ENCODE results near the gene KIZ.

Gene KIZ

DNA sequence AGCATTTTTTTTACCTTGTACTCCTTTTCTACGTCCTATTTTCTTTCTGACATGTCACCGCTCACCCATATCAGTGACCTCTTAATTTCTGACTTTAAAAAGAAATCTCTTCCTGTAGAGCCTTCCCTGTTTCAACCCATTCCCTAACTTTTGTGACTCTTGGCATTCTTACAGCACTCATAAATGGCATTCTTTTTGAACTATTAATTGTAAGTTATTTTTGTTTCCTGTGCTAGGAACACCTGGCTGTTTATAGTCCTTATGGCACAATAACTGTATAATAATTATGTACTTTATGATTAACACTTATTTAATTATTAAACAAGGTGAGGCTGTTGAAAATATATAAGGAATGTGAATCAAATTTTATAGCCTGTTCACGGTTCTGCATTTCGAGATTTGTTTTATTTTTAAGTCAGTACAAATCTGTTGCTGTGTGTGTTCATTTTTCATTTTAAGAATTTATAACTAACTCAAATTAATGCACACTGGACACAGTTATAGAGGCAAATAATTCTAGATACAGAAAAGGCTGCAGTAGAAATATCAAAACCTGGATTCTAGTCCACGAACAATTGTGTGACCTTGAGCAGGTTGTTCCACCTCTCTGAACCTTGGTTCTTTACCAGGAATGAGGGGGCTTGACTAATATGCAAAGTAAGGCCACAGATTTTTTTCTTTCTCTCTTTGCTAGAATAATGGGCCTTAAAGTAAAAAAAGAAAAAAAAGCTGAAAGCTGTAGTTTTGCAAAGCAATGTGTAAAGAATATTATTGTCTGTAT is 1.5 kb downstream of the KIZ start:
- no peak overlapping the region for H3K4me3 ChIP-seq (ENCODE audit: low read depth, low read length)

DNA sequence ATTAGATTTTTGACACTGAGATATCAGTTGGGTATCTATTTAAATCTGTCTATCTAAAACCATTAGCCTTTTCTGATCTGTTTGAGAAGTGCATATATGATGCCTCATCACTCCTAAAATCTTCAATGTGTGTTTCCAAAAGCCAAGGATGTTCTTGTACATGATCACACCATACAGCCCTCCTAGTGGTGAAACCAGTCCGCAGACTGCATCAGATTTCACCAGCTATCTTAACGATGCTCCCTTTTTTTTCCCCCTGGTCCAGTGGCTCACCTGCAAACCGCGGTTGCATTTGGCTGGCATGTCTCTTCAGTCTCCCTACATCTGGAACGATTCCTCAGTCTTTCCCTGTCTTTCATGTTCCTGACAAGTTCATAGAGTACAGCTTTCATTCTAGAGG is 4.0 kb downstream of the KIZ start:
- TF ChIP-seq, protein P1, sequence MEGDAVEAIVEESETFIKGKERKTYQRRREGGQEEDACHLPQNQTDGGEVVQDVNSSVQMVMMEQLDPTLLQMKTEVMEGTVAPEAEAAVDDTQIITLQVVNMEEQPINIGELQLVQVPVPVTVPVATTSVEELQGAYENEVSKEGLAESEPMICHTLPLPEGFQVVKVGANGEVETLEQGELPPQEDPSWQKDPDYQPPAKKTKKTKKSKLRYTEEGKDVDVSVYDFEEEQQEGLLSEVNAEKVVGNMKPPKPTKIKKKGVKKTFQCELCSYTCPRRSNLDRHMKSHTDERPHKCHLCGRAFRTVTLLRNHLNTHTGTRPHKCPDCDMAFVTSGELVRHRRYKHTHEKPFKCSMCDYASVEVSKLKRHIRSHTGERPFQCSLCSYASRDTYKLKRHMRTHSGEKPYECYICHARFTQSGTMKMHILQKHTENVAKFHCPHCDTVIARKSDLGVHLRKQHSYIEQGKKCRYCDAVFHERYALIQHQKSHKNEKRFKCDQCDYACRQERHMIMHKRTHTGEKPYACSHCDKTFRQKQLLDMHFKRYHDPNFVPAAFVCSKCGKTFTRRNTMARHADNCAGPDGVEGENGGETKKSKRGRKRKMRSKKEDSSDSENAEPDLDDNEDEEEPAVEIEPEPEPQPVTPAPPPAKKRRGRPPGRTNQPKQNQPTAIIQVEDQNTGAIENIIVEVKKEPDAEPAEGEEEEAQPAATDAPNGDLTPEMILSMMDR (IDR thresholded peaks at IDR 0.05; ENCODE audit: insufficient read depth, low read depth, low read length, missing control alignments) = no peak
- H3K4me3 ChIP-seq (ENCODE audit: low read depth, low read length) = no peak overlapping the region
- no peak for DNase-seq (ENCODE audit: low read depth)

More for the DNA sequence above, 1.5 kb downstream of the KIZ start:
- TF ChIP-seq, protein P1 (IDR thresholded peaks at IDR 0.05; ENCODE audit: insufficient read depth, low read depth, low read length, missing control alignments) = no peak
- no peak for DNase-seq (ENCODE audit: low read depth)

DNA sequence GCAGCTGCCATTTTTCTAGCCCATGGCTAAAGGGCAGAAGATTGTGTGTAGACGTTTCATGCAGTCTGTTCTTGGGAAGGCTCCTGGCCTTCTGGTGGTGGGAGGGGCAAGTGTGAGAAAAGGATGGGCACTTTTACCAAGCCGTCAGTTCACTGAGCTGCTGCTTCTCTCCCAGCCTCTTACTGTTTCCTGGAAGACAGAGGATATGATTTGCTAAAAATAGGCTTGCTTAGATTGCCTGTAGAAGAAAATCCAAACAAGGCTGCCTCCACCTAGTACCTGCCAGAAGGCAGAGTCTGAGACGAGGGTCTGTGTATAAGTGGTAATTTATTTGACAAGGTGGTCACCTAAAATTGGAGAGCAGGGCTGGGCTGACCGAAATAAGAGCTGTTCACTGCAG is 7.5 kb downstream of the KIZ start:
- no peak for DNase-seq (ENCODE audit: low read depth)
- TF ChIP-seq, protein P1 (IDR thresholded peaks at IDR 0.05; ENCODE audit: insufficient read depth, low read depth, low read length, missing control alignments) = no peak
- H3K4me3 ChIP-seq (ENCODE audit: low read depth, low read length) = no peak overlapping the region

DNA sequence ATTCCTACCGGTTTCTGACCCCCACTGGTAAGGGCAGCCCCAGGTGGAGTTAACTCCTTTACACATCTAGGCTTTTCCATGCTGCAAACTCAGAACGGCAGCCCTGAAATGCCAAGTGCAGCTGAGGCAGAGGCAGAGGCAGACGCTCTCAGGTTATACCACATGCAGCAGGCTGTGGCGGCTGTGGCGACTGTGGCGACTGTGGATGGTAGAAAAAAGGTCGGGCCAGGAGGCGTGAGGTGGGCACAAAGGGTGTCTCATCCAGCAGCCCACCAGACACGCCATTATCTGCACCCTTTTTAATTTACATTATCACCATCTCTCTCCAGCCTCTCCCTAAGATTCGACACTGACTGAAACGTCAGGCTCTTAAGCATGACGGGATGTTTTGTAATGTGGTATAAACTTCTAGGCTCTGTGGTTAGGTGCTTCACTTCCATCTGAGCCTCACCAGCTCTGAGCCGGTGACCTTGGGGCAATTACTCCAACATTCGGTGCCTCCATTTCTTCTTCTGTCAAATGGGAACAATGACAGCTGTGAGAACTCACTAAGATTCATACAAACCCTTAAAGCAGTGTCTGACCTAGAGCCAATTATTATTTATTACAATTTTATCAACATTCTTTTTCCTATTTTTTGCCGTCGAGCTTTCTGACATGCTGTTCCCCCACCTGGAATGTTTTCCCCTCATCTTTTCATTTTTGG is 8.2 kb downstream of the KIZ start:
- DNase-seq (ENCODE audit: low read depth) = no peak
- TF ChIP-seq, protein P1 (IDR thresholded peaks at IDR 0.05; ENCODE audit: insufficient read depth, low read depth, low read length, missing control alignments) = no peak
- no peak overlapping the region for H3K4me3 ChIP-seq (ENCODE audit: low read depth, low read length)

DNA sequence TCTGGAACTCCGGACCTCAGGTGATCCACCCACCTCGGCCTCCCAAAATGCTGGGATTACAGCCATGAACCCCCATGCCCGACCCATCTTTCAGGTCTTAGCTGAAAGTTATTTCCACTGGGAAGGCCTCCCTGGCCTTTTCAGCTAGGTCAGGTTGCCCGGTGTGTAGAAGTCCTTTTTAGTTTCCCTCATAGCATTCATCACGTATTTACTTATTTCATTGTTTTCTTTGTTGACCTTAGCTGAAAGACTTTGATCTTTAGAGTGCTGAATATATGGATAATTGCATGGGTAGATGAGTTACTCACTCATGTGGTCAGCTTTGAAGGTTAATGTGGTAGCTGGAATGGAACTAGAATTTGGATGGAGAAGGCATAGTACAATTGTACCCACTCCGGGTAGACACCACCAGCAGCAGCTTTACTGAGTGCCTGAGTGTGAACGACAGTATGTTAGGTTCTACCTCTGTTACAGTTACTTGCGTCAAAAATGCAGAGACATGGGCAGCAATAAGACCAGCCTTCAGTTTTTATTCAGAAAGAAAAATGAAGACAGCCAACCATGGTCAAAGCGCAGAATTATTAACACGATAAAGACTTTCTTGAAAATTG is 9.1 kb downstream of the KIZ start:
- H3K4me3 ChIP-seq (ENCODE audit: low read depth, low read length) = no peak overlapping the region
- no peak for DNase-seq (ENCODE audit: low read depth)
- TF ChIP-seq, protein P1 (IDR thresholded peaks at IDR 0.05; ENCODE audit: insufficient read depth, low read depth, low read length, missing control alignments) = no peak

DNA sequence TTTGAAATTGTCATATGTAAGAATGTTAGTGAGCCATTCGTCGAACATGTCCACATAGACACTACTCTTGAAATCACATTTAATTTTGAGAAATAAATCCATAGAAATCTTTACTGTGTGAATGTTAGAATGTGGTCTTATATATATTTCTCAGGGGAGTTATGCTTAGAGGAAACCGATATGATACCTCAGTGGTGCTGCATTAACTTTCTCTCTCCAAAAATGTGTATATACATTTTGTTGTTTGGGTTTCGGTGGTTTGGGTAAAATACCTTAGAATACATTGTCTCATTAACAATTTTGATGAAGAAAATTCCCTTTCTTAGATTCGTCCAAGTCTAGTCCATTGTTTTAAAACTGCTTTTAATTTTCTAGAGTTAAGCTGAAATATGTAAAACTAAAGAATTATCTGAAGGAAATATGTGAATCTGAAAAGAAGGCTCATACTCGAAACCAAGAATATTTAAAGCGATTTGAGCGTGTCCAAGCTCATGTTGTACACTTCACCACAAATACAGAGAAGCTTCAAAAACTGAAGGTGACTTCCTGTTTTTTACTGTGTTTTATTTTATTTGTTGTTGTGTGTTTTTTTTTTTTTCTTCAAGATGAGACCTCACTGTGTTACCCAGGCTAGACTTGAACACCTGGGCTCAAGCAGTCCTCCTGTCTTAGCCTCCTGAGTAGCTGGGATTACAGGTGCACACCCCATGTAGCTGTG is 10.3 kb downstream of the KIZ start:
- DNase-seq (ENCODE audit: low read depth) = no peak
- no peak overlapping the region for H3K4me3 ChIP-seq (ENCODE audit: low read depth, low read length)
- TF ChIP-seq, protein P1 (IDR thresholded peaks at IDR 0.05; ENCODE audit: insufficient read depth, low read depth, low read length, missing control alignments) = no peak
